Endothelial cell of umbilical vein (primary cell): ENCODE measurements around the gene SMPD1.

Source experiments
- EZH2 ChIP-seq: IDR thresholded peaks from 2 replicates; pipeline ENCODE4 v1.6.1; 2012; ENCODE audit warnings: borderline replicate concordance, low read depth, mild to moderate bottlenecking, moderate library complexity, low read length, inconsistent platforms; ENCODE audit not compliant: severe bottlenecking
- POLR2AphosphoS5 ChIP-seq: IDR thresholded peaks from 2 replicates; pipeline ENCODE4 v1.6.1; 2012; ENCODE audit warnings: low read depth, mild to moderate bottlenecking, control low read depth, low read length, moderate library complexity; ENCODE audit not compliant: insufficient read depth
- TF ChIP-seq, protein P1 (sequence below), 2 donors: IDR thresholded peaks; 1 replicate in 1 of 2; 2 replicates in 1 of 2; pipeline ENCODE4 v1.5.1; 2011; ENCODE audit warnings: low read length in 2 of 2, mild to moderate bottlenecking in 2 of 2, moderate library complexity in 2 of 2, control low read depth in 1 of 2, inconsistent platforms in 1 of 2, low read depth in 1 of 2; ENCODE audit not compliant: insufficient read depth in 1 of 2; ENCODE audit errors: extremely low read depth in 1 of 2

DNA sequence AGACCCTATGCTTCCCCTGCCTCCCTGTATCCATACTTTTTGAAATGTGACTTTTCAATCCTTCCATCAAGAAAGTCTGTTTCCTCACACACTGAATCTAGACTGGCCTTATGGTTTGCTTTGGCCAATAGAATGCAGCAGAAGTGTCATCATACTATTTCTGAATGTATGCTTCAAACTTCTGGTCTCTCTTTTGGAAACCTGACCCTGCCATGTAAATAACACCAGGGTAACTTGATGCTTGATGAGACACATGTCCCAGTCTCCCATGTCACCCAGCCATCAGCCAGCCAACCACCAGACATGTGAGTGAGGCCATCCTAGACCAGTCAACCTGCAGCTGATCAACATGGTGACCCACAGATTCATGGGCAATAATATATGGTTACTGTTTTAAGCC is 40.2 kb upstream of the SMPD1 start:
- TF ChIP-seq, protein P1, sequence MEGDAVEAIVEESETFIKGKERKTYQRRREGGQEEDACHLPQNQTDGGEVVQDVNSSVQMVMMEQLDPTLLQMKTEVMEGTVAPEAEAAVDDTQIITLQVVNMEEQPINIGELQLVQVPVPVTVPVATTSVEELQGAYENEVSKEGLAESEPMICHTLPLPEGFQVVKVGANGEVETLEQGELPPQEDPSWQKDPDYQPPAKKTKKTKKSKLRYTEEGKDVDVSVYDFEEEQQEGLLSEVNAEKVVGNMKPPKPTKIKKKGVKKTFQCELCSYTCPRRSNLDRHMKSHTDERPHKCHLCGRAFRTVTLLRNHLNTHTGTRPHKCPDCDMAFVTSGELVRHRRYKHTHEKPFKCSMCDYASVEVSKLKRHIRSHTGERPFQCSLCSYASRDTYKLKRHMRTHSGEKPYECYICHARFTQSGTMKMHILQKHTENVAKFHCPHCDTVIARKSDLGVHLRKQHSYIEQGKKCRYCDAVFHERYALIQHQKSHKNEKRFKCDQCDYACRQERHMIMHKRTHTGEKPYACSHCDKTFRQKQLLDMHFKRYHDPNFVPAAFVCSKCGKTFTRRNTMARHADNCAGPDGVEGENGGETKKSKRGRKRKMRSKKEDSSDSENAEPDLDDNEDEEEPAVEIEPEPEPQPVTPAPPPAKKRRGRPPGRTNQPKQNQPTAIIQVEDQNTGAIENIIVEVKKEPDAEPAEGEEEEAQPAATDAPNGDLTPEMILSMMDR (IDR thresholded peaks at IDR 0.05; ENCODE audit: extremely low read depth in 1 of 2, insufficient read depth in 1 of 2, low read depth in 1 of 2, low read length in 2 of 2): no peak
- TF ChIP-seq EZH2: no peak
- no peak for TF ChIP-seq POLR2AphosphoS5
